Hypothalamus (tissue), 51 donors: Measurements from ENCODE around the gene PIEZO1.
A peak's percentile ranks its signal among the peaks of the same experiment; 100 is the strongest.

Experiments
- DNase-seq, 51 donors: peaks; one replicate each; lab custom pipeline; 2025; lab: John Stamatoyannopoulos, UW

The PIEZO1 gene

GRCh38 chr16:88754109-88754911 is 30.7 kb downstream of the PIEZO1 start:
- DNase-seq: no peak

- DNase-seq: no peak
These were observed 31.4 kb downstream of the PIEZO1 start for GRCh38 chr16:88753602-88754001.

- DNase-seq: no peak
These were observed 31.8 kb downstream of the PIEZO1 start for GRCh38 chr16:88753191-88753590.

GRCh38 chr16:88752386-88753002 is 32.5 kb downstream of the PIEZO1 start:
- no peak for DNase-seq

- DNase-seq: no peak
These were observed 34.2 kb downstream of the PIEZO1 start for GRCh38 chr16:88750854-88751253.

- DNase-seq: no peak
These were observed 35.7 kb downstream of the PIEZO1 start for GRCh38 chr16:88749358-88749757.

- no peak for DNase-seq
These were observed 36.7 kb downstream of the PIEZO1 start for GRCh38 chr16:88748364-88748763.

GRCh38 chr16:88747588-88748301 is 37.3 kb downstream of the PIEZO1 start:
- no peak for DNase-seq

- peak in 2 of 51 donors; percentile 14 to 21 for DNase-seq
These were observed 38.5 kb downstream of the PIEZO1 start for GRCh38 chr16:88746506-88746905.

GRCh38 chr16:88744577-88745521 is 40.2 kb downstream of the PIEZO1 start:
- DNase-seq: no peak

GRCh38 chr16:88743693-88744576 is 41.1 kb downstream of the PIEZO1 start:
- peak in 43 of 51 donors; percentile 5 to 80 (median 44) for DNase-seq

- no peak for DNase-seq
These were observed 42.0 kb downstream of the PIEZO1 start for GRCh38 chr16:88742896-88743605.

- no peak for DNase-seq
These were observed 43.7 kb downstream of the PIEZO1 start for GRCh38 chr16:88741368-88741767.

GRCh38 chr16:88740727-88741055 is 44.3 kb downstream of the PIEZO1 start:
- no peak for DNase-seq

- no peak for DNase-seq
These were observed 44.9 kb downstream of the PIEZO1 start for GRCh38 chr16:88739977-88740726.

GRCh38 chr16:88739139-88739976 is 45.7 kb downstream of the PIEZO1 start:
- DNase-seq: no peak
